DND-41 (cell line): ENCODE data around the gene TACR1.

Source experiments
- ATAC-seq: fragments of 200-7000 bp; cut with Tn5 transposase; 3 replicates; pipeline ENCODE4 v1.9.1; 2021; ENCODE audit warnings: low read depth; ENCODE audit not compliant: insufficient read depth
- DNase-seq: peaks from one replicate; pipeline ENCODE4 v3.0.0-alpha.2; 2020
- H2AFZ ChIP-seq: 2 replicates; pipeline ENCODE4 v1.6.0; 2012; ENCODE audit warnings: low read depth, low read length
- H3K27ac ChIP-seq: 2 replicates; pipeline ENCODE4 v1.5.1; 2012; ENCODE audit warnings: low read length, inconsistent platforms
- H3K27me3 ChIP-seq: fragments of 200-600 bp; sonication (generic); 2 replicates; pipeline ENCODE4 v1.6.0; 2012; ENCODE audit warnings: low read length, mild to moderate bottlenecking, inconsistent platforms; ENCODE audit not compliant: insufficient read depth, poor library complexity
- H3K36me3 ChIP-seq: 2 replicates; pipeline ENCODE4 v1.5.1; 2012; ENCODE audit warnings: low read length, inconsistent platforms; ENCODE audit not compliant: insufficient read depth
- H3K4me1 ChIP-seq: 2 replicates; pipeline ENCODE4 v1.5.1; 2012; ENCODE audit warnings: mild to moderate bottlenecking, low read length; ENCODE audit not compliant: insufficient read depth
- H3K4me2 ChIP-seq: 2 replicates; pipeline ENCODE4 v1.6.0; 2012; ENCODE audit warnings: mild to moderate bottlenecking, moderate library complexity, low read length, inconsistent platforms; ENCODE audit not compliant: insufficient read depth
- H3K4me3 ChIP-seq, 2 experiments: fragments of 200-600 bp in 1 of 2; shearing (Covaris generic) in 1 of 2; 2 replicates each; pipeline ENCODE4 v1.5.1; 2012 to 2016; ENCODE audit warnings: inconsistent platforms in 2 of 2, low read length in 2 of 2, mild to moderate bottlenecking in 2 of 2, low read depth in 1 of 2, moderate library complexity in 1 of 2
- H3K79me2 ChIP-seq: 2 replicates; pipeline ENCODE4 v1.6.0; 2012; ENCODE audit warnings: low read length, inconsistent platforms; ENCODE audit not compliant: insufficient read depth
- H3K9ac ChIP-seq: 2 replicates; pipeline ENCODE4 v1.6.0; 2012; ENCODE audit warnings: low read depth, mild to moderate bottlenecking, inconsistent platforms, low read length, moderate library complexity
- H3K9me3 ChIP-seq: 2 replicates; pipeline ENCODE4 v1.5.1; 2012; ENCODE audit warnings: low read length, moderate library complexity, mild to moderate bottlenecking, inconsistent platforms; ENCODE audit not compliant: insufficient read depth, severe bottlenecking
- H4K20me1 ChIP-seq: 2 replicates; pipeline ENCODE4 v1.6.0; 2012; ENCODE audit warnings: low read length; ENCODE audit not compliant: insufficient read depth
- CTCF ChIP-seq: IDR thresholded peaks from 2 replicates; pipeline ENCODE4 v1.5.1; 2012; ENCODE audit warnings: borderline replicate concordance, low read length, moderate library complexity, mild to moderate bottlenecking; ENCODE audit not compliant: poor library complexity, severe bottlenecking; ENCODE audit errors: extremely low read depth
- EZH2 ChIP-seq: IDR thresholded peaks from 3 replicates; pipeline ENCODE4 v1.6.1; 2012; ENCODE audit warnings: borderline replicate concordance, low read depth, mild to moderate bottlenecking, moderate library complexity, low read length, inconsistent platforms; ENCODE audit not compliant: severe bottlenecking

The TACR1 gene

GRCh38 chr2:75211266-75211770 lies 12.0 kb upstream of the TACR1 start:
- no peak for DNase-seq

DNA sequence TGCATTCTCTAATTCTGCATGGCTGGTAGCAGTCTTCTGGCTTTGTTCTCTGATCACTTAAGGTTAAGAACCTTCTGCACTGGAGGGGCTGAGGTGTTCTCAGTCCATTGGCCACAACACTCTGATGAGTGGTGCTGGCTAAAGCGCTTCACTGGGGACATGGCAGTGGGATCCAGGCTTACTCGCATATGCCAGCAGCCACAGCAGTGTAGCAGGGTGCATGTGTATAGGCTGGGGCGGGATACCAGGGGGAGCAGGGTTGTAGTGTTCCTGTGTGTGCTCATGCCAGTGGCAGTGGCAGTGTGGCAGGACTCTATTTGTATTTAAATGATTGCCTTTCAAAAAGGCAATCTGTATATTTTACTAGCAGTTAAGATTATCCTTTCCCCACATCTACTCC lies 11.1 kb upstream of the TACR1 start:
- no peak for ATAC-seq
- TF ChIP-seq EZH2 (no peak), CTCF (no peak)
- Histone ChIP-seq H4K20me1 (no peaks in the 10 kb centered on the region), H2AFZ (no peak overlapping the region), H3K9ac (no peak overlapping the region), H3K79me2 (no peaks in the 10 kb centered on the region), H3K36me3 (no peaks in the 10 kb centered on the region), H3K4me2 (no peak overlapping the region), H3K27ac (peak overlapping the region; percentile 76), H3K4me3 (no peak overlapping the region), H3K4me1 (peaks cover 30% of the 10 kb centered on the region), H3K27me3 (no peaks in the 10 kb centered on the region), H3K9me3 (no peaks in the 10 kb centered on the region)
- DNase-seq = no peak

More at GRCh38 chr2:75211266-75211770, 12.0 kb upstream of the TACR1 start:
- Histone ChIP-seq H3K27me3 (no peaks in the 10 kb centered on the region), H3K9me3 (no peaks in the 10 kb centered on the region), H3K79me2 (no peaks in the 10 kb centered on the region), H3K4me1 (peaks cover 30% of the 10 kb centered on the region), H3K27ac (peak overlapping the region; percentile 76), H3K4me3 (peak overlapping the region in 1 of 2 experiments; percentile 30; a peak in 1 of 4 replicates), H3K36me3 (no peaks in the 10 kb centered on the region), H3K4me2 (peak overlapping the region; percentile 62), H4K20me1 (no peaks in the 10 kb centered on the region), H3K9ac (peak overlapping the region; percentile 10; the same call in 1 of the 2 replicates), H2AFZ (peak overlapping the region; percentile 74)
- ATAC-seq = peak; percentile 90
- TF ChIP-seq CTCF (no peak), EZH2 (no peak)

- Histone ChIP-seq H3K4me2 (no peak overlapping the region), H2AFZ (no peak overlapping the region), H3K36me3 (no peaks in the 10 kb centered on the region), H3K9me3 (no peaks in the 10 kb centered on the region), H3K27ac (no peak overlapping the region), H3K4me1 (peaks cover 30% of the 10 kb centered on the region), H3K9ac (no peak overlapping the region), H3K27me3 (no peaks in the 10 kb centered on the region), H3K4me3 (no peak overlapping the region), H3K79me2 (no peaks in the 10 kb centered on the region), H4K20me1 (no peaks in the 10 kb centered on the region)
- no peak for ATAC-seq
- TF ChIP-seq EZH2 (no peak), CTCF (no peak)
- DNase-seq = no peak
Measured at GRCh38 chr2:75208738-75209137, 9.4 kb upstream of the TACR1 start.
